ENCODE results near the gene TPPP3. TPM values are rescaled to one million over a fixed set of nuclear protein-coding genes. Genes with fewer than 3 reads are reported as not detected.
"Not testable (repeated sequence)": the region's sequence is repeated elsewhere in the genome, so short reads cannot be mapped to it uniquely, and the experiment has no call there.

TPPP3 gene
- total RNA-seq, 4 donors from 2014 or later, result 14.8 to 111 (median 55.0) TPM

DNA sequence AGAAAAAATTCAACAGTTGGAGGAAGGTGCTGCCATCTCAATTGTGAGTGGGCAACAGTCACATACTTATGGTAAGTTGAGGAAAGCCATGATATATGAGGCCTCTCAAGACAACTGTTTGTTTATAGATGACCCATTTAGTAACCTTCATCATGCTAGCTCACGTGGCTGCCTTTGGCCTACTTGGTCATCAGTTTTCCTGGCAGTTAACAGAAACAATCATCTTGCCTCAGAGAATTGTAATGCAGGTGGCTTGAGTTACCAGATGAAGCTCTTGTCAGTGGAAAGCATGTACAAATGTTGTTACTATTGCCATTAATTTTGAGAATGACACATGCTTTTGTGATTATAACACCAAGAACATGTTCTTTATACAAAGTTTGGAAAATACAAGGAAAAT, 14.7 kb downstream of the TPPP3 start:
- TF ChIP-seq EP300 (IDR thresholded peaks at IDR 0.05), result no peak
- TF ChIP-seq POLR2A (IDR thresholded peaks at IDR 0.05), result no peak
- TF ChIP-seq POLR2AphosphoS5 (IDR thresholded peaks at IDR 0.05), result no peak
- TF ChIP-seq, protein P1, sequence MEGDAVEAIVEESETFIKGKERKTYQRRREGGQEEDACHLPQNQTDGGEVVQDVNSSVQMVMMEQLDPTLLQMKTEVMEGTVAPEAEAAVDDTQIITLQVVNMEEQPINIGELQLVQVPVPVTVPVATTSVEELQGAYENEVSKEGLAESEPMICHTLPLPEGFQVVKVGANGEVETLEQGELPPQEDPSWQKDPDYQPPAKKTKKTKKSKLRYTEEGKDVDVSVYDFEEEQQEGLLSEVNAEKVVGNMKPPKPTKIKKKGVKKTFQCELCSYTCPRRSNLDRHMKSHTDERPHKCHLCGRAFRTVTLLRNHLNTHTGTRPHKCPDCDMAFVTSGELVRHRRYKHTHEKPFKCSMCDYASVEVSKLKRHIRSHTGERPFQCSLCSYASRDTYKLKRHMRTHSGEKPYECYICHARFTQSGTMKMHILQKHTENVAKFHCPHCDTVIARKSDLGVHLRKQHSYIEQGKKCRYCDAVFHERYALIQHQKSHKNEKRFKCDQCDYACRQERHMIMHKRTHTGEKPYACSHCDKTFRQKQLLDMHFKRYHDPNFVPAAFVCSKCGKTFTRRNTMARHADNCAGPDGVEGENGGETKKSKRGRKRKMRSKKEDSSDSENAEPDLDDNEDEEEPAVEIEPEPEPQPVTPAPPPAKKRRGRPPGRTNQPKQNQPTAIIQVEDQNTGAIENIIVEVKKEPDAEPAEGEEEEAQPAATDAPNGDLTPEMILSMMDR (IDR thresholded peaks at IDR 0.05), result no peak
- Histone ChIP-seq H3K4me3 (no peak overlapping the region), H3K36me3 (no peaks in the 10 kb centered on the region), H3K27me3 (no peaks in the 10 kb centered on the region), H3K4me1 (peaks cover 0 to 9% (median 0%) of the 10 kb centered on the region in 3 donors), H3K9me3 (no peaks in the 10 kb centered on the region), H3K27ac (no peak overlapping the region)
- WGBS, 2 donors (ENCODE audit: low coverage in 1 of 2), result 40 to 44% methylated on average over 1 of the region's 1 CpG
- no peak for ATAC-seq

GRCh38 chr16:67376012-67376411, 17.3 kb downstream of the TPPP3 start:
- 82 to 84% methylated on average over 4 to 10 of the region's 11 CpGs for WGBS, 2 donors (ENCODE audit: low coverage in 1 of 2)
- H3K4me1 ChIP-seq, H3K9me3 ChIP-seq, ATAC-seq, H3K36me3 ChIP-seq, H3K27me3 ChIP-seq, H3K4me3 ChIP-seq, H3K27ac ChIP-seq: not testable (repeated sequence)

GRCh38 chr16:67372664-67373063, 20.6 kb downstream of the TPPP3 start:
- Histone ChIP-seq H3K4me3 (no peak overlapping the region), H3K27me3 (no peaks in the 10 kb centered on the region), H3K36me3 (no peaks in the 10 kb centered on the region), H3K27ac (no peak overlapping the region), H3K9me3 (no peaks in the 10 kb centered on the region), H3K4me1 (no peaks in the 10 kb centered on the region)
- TF ChIP-seq, protein P1 (IDR thresholded peaks at IDR 0.05), result peak; percentile 25 to 62 (median 52)
- no peak for TF ChIP-seq POLR2AphosphoS5 (IDR thresholded peaks at IDR 0.05)
- ATAC-seq, result no peak

DNA sequence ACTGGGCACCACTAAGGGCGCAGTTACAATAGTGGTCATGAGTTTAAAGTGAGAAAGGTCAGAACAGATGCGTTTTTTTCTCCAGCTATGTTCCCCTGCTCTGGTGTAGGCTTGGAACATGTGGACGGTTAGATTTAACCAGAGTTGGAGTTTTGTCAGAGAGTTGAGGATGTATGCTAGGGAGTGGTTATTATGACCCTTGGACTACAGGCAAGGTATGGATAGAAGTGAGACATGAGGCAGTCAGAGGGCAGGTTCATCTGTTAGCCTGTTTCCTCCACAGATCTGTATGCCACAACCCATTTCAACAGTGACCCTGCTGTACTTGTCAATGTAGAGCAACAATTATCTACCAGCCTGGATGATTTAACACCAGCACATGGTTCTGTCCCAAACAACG, 22.6 kb downstream of the TPPP3 start:
- TF ChIP-seq EP300 (IDR thresholded peaks at IDR 0.05) (no peak), POLR2A (IDR thresholded peaks at IDR 0.05) (no peak), POLR2AphosphoS5 (IDR thresholded peaks at IDR 0.05) (no peak)
- H3K4me3 ChIP-seq, result no peak overlapping the region
- no peaks in the 10 kb centered on the region for H3K9me3 ChIP-seq
- no peaks in the 10 kb centered on the region for H3K36me3 ChIP-seq
- H3K4me1 ChIP-seq, result no peaks in the 10 kb centered on the region
- 89% methylated on average over 4 of the region's 4 CpGs; no CpG with 5 or more reads in 1 of the 2 donors for WGBS, 2 donors (ENCODE audit: low coverage in 1 of 2)
- no peak for ATAC-seq
- no peaks in the 10 kb centered on the region for H3K27me3 ChIP-seq
- H3K27ac ChIP-seq, result no peak overlapping the region

GRCh38 chr16:67364600-67365235, 28.6 kb downstream of the TPPP3 start:
- H3K27ac ChIP-seq, result no peak overlapping the region
- TF ChIP-seq, protein P1 (IDR thresholded peaks at IDR 0.05), result no peak
- TF ChIP-seq POLR2AphosphoS5 (IDR thresholded peaks at IDR 0.05) (no peak), EP300 (IDR thresholded peaks at IDR 0.05) (no peak)
- H3K4me3 ChIP-seq, result no peak overlapping the region
- no peaks in the 10 kb centered on the region for H3K4me1 ChIP-seq
- H3K36me3 ChIP-seq, result no peaks in the 10 kb centered on the region
- no peaks in the 10 kb centered on the region for H3K9me3 ChIP-seq
- H3K27me3 ChIP-seq, result no peaks in the 10 kb centered on the region
- no peak for ATAC-seq

DNA sequence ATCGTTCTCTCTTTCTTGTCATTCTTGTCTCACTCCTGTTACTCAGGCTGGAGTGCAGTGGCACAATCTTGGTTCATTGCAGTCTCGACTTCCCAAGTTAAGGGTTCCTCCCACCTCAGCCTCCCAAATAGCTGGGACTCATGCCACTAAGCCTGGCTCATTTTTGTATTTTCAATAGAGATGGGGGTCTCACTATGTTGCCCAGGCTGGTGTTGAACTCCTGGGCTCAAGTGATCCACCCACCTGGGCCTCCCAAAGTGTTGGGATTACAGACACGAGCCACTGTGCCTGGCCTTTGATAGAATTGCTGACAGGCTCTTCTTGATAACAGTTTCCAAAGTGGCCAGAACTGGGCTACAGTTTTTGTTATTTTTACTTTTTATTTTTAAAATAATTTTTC, 32.3 kb downstream of the TPPP3 start:
- ATAC-seq, result no peak
- Histone ChIP-seq H3K27ac (no peak overlapping the region), H3K9me3 (no peaks in the 10 kb centered on the region), H3K27me3 (no peaks in the 10 kb centered on the region), H3K4me1 (no peaks in the 10 kb centered on the region), H3K4me3 (no peak overlapping the region), H3K36me3 (no peaks in the 10 kb centered on the region)
- TF ChIP-seq, protein P1 (IDR thresholded peaks at IDR 0.05), result no peak
- TF ChIP-seq EP300 (IDR thresholded peaks at IDR 0.05), result no peak
- no peak for TF ChIP-seq POLR2AphosphoS5 (IDR thresholded peaks at IDR 0.05)
- 89 to 92% methylated on average over 3 of the region's 3 CpGs for WGBS, 2 donors (ENCODE audit: low coverage in 1 of 2)

DNA sequence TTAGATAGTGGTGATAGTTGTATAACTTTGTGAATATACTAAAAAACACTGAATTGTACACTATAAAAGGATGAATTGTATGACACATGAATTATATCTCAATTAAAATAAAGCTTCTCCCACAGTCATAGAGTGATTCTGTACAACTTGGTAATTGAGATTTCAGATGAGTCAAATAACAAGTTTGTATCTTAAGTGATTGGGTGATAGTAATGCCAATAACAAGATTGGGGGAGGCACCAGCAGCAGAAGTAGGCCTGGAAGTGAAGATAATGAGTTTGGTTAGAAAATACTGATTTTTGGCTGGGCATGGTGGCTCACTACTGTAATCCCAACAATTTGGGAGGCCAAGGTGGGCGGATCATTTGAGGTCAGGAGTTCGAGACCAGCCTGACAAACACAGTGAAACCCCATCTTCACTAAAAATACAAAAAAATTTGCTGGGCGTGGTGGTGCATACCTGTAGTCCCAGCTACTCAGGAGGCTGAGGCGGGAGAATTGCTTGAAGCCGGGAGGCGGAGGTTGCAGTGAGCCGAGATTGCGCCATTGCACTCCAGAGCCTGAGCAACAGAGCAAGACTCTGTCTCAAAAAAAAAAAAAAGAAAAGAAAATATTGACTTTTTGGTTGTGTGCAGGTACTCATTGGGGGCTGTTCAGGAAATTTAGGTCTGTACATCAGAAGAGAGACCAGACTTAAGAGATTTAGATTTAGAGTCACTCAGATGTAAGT, 33.6 kb downstream of the TPPP3 start:
- H3K27ac ChIP-seq, H3K36me3 ChIP-seq, H3K4me3 ChIP-seq, H3K9me3 ChIP-seq, H3K27me3 ChIP-seq, ATAC-seq, H3K4me1 ChIP-seq: not testable (repeated sequence)
- WGBS, 2 donors (ENCODE audit: low coverage in 1 of 2), result 93 to 95% methylated on average over 8 of the region's 8 CpGs

Measured in gastroesophageal sphincter (tissue), 4 donors.